Testis (tissue), 3 donors: ENCODE results near the gene RRP12. TPM values are rescaled to one million over a fixed set of nuclear protein-coding genes. Genes with fewer than 3 reads are reported as not detected.

ENCODE experiments used
- DNase-seq: peaks from one replicate; pipeline ENCODE4 v3.0.0-alpha.2; 2019
- H3K27ac ChIP-seq, 2 donors: fragments of 200-600 bp; sonication (generic); one replicate each; pipeline ENCODE4 v1.5.1; 2019
- H3K27me3 ChIP-seq: fragments of 200-600 bp; sonication (generic); one replicate; pipeline ENCODE4 v1.5.1; 2019
- H3K36me3 ChIP-seq: fragments of 200-600 bp; sonication (generic); one replicate; pipeline ENCODE4 v1.5.1; 2017; ENCODE audit warnings: low read depth; ENCODE audit errors: missing control alignments
- H3K4me1 ChIP-seq: fragments of 200-600 bp; sonication (generic); one replicate; pipeline ENCODE4 v1.5.1; 2019
- H3K4me3 ChIP-seq, 2 donors: fragments of 200-600 bp; sonication (generic); one replicate each; pipeline ENCODE4 v1.5.1; 2017 to 2019
- H3K9me3 ChIP-seq: fragments of 200-600 bp; sonication (generic); one replicate; pipeline ENCODE4 v1.5.1; 2017
- POLR2A ChIP-seq: fragments of 450-650 bp; IDR thresholded peaks from one replicate; pipeline ENCODE4 v1.6.1; 2017; ENCODE audit warnings: antibody characterized with exemption, mild to moderate bottlenecking, moderate library complexity
- WGBS, 2 donors: methylation state at CpG; one replicate each; pipeline ENCODE4 v1.1.5; 2018; 5-methylcytosine and 5-hydroxymethylcytosine counted together
- intact Hi-C: fragments of 100-400 bp; cut with DNase I; formaldehyde crosslinking; loops from one replicate; pipeline ENCODE4 v1.15.1; 2023; ENCODE audit warnings: low total_unique reads
- polyA plus RNA-seq: library from polyadenylated mRNA; stranded (reverse); fragments of 350-450 nt; fragmentation: Illumina TruSeq; extraction: RNeasy Lipid Tissue Mini Kit (QIAGEN cat#74804); gene quantifications from one replicate; pipeline ENCODE4 v1.2.3, GENCODE V29; 2014; ENCODE audit warnings: low read depth, low replicate concordance; ENCODE audit not compliant: insufficient read depth
- total RNA-seq, 2 donors: library from RNA; depleted of rRNA; stranded (reverse); fragments of >200 nt; gene quantifications; one replicate each; pipeline ENCODE4 v1.2.3, GENCODE V29; 2016
- TF ChIP-seq, protein P1 (sequence below), 3 experiments: fragments of 450-650 bp in 2 of 3; fragments of 200-600 bp in 1 of 3; sonication (generic) in 1 of 3; IDR thresholded peaks; one replicate each; pipeline ENCODE4 v1.5.1; 2016 to 2019; ENCODE audit warnings: antibody characterized with exemption in 3 of 3, mild to moderate bottlenecking in 2 of 3, moderate library complexity in 1 of 3

RRP12 gene
- total and polyA plus RNA-seq, 3 donors from 2014 or later, result 38.1 to 54.6 (median 53.5) TPM

- WGBS, 2 donors, result 0% methylated on average over 7 to 22 of the region's 89 CpGs
Observed at GRCh38 chr10:97333601-97334369, 67.4 kb downstream of the RRP12 start.

DNA sequence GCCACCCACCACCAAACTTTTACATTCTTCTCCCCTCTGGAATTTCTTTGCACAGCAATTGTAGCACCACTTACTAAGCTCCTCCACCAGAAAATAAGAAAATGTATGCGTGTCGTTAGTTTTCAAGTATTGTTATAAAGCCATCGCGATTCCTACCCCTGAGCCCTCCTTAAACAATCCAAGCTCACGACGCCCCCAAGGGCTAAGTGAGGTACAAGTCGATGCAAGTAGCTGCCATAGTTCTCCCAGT, 67.9 kb downstream of the RRP12 start:
- peak overlapping the region; percentile 77 to 83 for H3K4me3 ChIP-seq
- peaks cover 29% of the 10 kb centered on the region for H3K4me1 ChIP-seq
- H3K36me3 ChIP-seq, result no peaks in the 10 kb centered on the region
- H3K9me3 ChIP-seq, result no peaks in the 10 kb centered on the region
- WGBS, 2 donors, result 0 to 1% methylated on average over 7 of the region's 7 CpGs
- intact Hi-C loops, result no loop called here
- TF ChIP-seq, protein P1, sequence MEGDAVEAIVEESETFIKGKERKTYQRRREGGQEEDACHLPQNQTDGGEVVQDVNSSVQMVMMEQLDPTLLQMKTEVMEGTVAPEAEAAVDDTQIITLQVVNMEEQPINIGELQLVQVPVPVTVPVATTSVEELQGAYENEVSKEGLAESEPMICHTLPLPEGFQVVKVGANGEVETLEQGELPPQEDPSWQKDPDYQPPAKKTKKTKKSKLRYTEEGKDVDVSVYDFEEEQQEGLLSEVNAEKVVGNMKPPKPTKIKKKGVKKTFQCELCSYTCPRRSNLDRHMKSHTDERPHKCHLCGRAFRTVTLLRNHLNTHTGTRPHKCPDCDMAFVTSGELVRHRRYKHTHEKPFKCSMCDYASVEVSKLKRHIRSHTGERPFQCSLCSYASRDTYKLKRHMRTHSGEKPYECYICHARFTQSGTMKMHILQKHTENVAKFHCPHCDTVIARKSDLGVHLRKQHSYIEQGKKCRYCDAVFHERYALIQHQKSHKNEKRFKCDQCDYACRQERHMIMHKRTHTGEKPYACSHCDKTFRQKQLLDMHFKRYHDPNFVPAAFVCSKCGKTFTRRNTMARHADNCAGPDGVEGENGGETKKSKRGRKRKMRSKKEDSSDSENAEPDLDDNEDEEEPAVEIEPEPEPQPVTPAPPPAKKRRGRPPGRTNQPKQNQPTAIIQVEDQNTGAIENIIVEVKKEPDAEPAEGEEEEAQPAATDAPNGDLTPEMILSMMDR (IDR thresholded peaks at IDR 0.05), result no peak
- TF ChIP-seq POLR2A, result no peak
- peak overlapping the region; percentile 64 to 93 for H3K27ac ChIP-seq
- H3K27me3 ChIP-seq, result no peaks in the 10 kb centered on the region
- DNase-seq, result no peak

More at GRCh38 chr10:97333601-97334369, 67.4 kb downstream of the RRP12 start:
- Histone ChIP-seq H3K4me1 (peaks cover 29% of the 10 kb centered on the region), H3K36me3 (no peaks in the 10 kb centered on the region), H3K4me3 (peak overlapping the region; percentile 77 to 93), H3K27ac (peak overlapping the region; percentile 64 to 93), H3K27me3 (no peaks in the 10 kb centered on the region), H3K9me3 (no peaks in the 10 kb centered on the region)
- TF ChIP-seq, protein P1 (IDR thresholded peaks at IDR 0.05), result no peak
- no peak for TF ChIP-seq POLR2A
- intact Hi-C loops, result no loop called here
- DNase-seq, result peak; percentile 52

GRCh38 chr10:97332591-97333350, 68.4 kb downstream of the RRP12 start:
- TF ChIP-seq POLR2A, result no peak
- TF ChIP-seq, protein P1 (IDR thresholded peaks at IDR 0.05), result peak in 1 of 3 experiments; percentile 11
- intact Hi-C loops, result no loop called here
- Histone ChIP-seq H3K27me3 (no peaks in the 10 kb centered on the region), H3K9me3 (no peaks in the 10 kb centered on the region), H3K27ac (peak overlapping the region; percentile 64 to 93), H3K4me1 (peaks cover 29% of the 10 kb centered on the region), H3K4me3 (peak overlapping the region; percentile 77 to 83), H3K36me3 (no peaks in the 10 kb centered on the region)
- 1 to 4% methylated on average over 18 of the region's 18 CpGs for WGBS, 2 donors
- peak; percentile 80 for DNase-seq

GRCh38 chr10:97331153-97331703, 69.9 kb downstream of the RRP12 start:
- Histone ChIP-seq H3K36me3 (no peaks in the 10 kb centered on the region), H3K4me1 (peaks cover 21% of the 10 kb centered on the region), H3K27me3 (no peaks in the 10 kb centered on the region), H3K9me3 (no peaks in the 10 kb centered on the region), H3K4me3 (no peak overlapping the region), H3K27ac (peak overlapping the region in 1 of 2 donors; percentile 93)
- TF ChIP-seq, protein P1 (IDR thresholded peaks at IDR 0.05), result no peak
- TF ChIP-seq POLR2A, result no peak
- 60 to 81% methylated on average over 2 to 6 of the region's 6 CpGs for WGBS, 2 donors
- no peak for DNase-seq
- intact Hi-C loops, result no loop called here
